GM06990 (cell line): ENCODE measurements around the gene NPFF.
A peak's percentile ranks its signal among the peaks of the same experiment; 100 is the strongest.

Source experiments
- DNase-seq: peaks from one replicate; pipeline ENCODE4 v3.0.0-alpha.2; 2011; ENCODE audit not compliant: insufficient read length; ENCODE audit errors: extremely low read depth
- H3K27me3 ChIP-seq: replicated peaks from 2 replicates; pipeline ENCODE4 v1.6.0; 2011; ENCODE audit warnings: low read length; ENCODE audit not compliant: control insufficient read depth, insufficient read depth
- H3K36me3 ChIP-seq: 2 replicates; pipeline ENCODE4 v1.5.1; 2011; ENCODE audit warnings: low read length; ENCODE audit not compliant: control insufficient read depth, insufficient read depth
- H3K4me3 ChIP-seq: replicated peaks from 2 replicates; pipeline ENCODE4 v1.5.1; 2011; ENCODE audit warnings: low read depth, mild to moderate bottlenecking, control low read depth, low read length
- TF ChIP-seq, protein P1 (sequence below): IDR thresholded peaks from 2 replicates; pipeline ENCODE4 v1.5.1; 2011; ENCODE audit warnings: low read length, control low read depth, mild to moderate bottlenecking, inconsistent platforms; ENCODE audit not compliant: insufficient read depth, poor library complexity, severe bottlenecking

The NPFF gene

DNA sequence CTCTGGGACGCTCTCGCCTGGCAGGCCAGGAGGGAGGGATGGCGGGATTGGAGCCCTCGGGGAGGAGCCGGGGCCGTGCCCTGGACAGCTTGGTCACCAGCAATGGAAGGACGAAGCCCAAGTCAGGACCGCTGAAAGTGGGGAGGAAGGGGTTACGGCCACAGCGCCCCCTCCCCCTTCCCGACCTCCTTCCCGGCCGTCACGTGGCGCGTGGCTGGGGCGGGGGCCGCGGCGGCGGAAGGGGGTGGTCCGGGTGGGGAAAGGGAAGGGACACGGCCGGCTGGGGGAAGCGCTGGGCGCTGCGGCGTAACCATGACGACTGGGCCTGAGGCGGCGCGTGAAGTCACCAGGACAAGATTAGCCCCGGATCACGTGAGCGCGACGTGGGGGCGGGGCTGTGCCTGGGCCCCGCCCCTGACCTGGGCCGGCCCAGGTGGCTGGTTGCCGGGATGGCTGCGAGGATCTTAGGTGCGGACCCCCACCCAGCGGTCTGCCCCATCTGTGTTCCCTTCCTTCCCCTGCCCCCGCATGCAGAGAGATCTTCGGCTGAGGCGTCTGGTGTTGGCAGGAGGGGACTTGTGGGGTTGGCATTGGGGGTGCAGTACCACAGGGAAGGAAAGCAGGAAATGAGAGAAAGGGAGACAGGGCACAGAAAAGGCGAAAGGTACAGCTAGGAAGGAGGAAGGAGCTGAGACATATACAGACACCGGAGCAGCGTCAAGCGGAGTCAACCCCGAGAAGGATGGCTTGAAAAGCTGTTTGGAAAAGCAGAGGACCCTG is 14.3 kb downstream of the NPFF start:
- H3K36me3 ChIP-seq, result no peaks in the 10 kb centered on the region; the same call in 1 of the 2 replicates
- peak; percentile 91 for DNase-seq
- TF ChIP-seq, protein P1, sequence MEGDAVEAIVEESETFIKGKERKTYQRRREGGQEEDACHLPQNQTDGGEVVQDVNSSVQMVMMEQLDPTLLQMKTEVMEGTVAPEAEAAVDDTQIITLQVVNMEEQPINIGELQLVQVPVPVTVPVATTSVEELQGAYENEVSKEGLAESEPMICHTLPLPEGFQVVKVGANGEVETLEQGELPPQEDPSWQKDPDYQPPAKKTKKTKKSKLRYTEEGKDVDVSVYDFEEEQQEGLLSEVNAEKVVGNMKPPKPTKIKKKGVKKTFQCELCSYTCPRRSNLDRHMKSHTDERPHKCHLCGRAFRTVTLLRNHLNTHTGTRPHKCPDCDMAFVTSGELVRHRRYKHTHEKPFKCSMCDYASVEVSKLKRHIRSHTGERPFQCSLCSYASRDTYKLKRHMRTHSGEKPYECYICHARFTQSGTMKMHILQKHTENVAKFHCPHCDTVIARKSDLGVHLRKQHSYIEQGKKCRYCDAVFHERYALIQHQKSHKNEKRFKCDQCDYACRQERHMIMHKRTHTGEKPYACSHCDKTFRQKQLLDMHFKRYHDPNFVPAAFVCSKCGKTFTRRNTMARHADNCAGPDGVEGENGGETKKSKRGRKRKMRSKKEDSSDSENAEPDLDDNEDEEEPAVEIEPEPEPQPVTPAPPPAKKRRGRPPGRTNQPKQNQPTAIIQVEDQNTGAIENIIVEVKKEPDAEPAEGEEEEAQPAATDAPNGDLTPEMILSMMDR, result no peak
- no peaks in the 10 kb centered on the region for H3K27me3 ChIP-seq
- H3K4me3 ChIP-seq, result peak overlapping the region; percentile 53

GRCh38 chr12:53492188-53492587 is 15.1 kb downstream of the NPFF start:
- no peaks in the 10 kb centered on the region for H3K27me3 ChIP-seq
- DNase-seq, result no peak
- H3K36me3 ChIP-seq, result no peaks in the 10 kb centered on the region; the same call in 1 of the 2 replicates
- no peak overlapping the region for H3K4me3 ChIP-seq
- TF ChIP-seq, protein P1, result no peak

DNA sequence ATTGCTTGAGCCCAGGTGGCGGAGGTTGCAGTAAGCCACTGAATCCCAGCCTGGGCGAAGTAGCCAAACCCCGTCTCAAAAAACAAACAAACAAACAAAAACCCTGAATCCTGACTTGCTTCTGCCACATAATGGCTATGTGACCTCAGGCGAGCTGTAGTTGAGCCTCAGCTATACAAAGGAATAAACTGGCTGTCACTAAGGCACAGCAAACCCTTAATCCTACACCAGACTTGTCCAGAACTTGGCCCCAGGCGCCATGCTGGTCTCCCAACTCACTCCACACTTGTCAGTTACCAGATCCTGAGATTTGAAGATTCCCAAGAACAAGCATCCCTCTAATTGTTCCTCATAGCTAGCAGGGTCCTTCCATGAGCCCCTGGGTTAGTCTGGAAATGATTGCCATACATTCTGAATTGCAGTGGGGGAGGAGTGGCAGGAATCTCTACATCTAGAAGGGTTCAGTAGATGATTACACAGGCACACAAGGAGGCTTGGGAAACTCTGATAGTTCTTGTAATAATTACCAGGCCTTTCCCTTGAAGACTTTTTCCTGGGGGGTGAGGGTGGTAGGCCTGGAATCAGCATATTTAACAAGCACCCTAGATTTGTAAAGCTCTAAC is 17.9 kb downstream of the NPFF start:
- H3K4me3 ChIP-seq, result no peak overlapping the region
- peaks cover 13% of the 10 kb centered on the region for H3K36me3 ChIP-seq
- no peak for DNase-seq
- TF ChIP-seq, protein P1, result no peak
- no peaks in the 10 kb centered on the region for H3K27me3 ChIP-seq

GRCh38 chr12:53486736-53487487 is 20.4 kb downstream of the NPFF start:
- H3K36me3 ChIP-seq, result peaks cover 30% of the 10 kb centered on the region

GRCh38 chr12:53485955-53486735 is 21.1 kb downstream of the NPFF start:
- no peak for DNase-seq
- Histone ChIP-seq H3K27me3 (no peaks in the 10 kb centered on the region), H3K36me3 (peaks cover 36% of the 10 kb centered on the region), H3K4me3 (no peak overlapping the region)
- TF ChIP-seq, protein P1, result no peak

More at GRCh38 chr12:53486736-53487487, 20.4 kb downstream of the NPFF start:
- no peak for DNase-seq
- Histone ChIP-seq H3K27me3 (no peaks in the 10 kb centered on the region), H3K4me3 (no peak overlapping the region)
- TF ChIP-seq, protein P1, result no peak
